Panc1 (cell line): ENCODE results near the gene ZSCAN2. TPM values are rescaled to one million over a fixed set of nuclear protein-coding genes. Genes with fewer than 3 reads are reported as not detected.

ENCODE experiments used
- ATAC-seq: fragments of 200-7000 bp; cut with Tn5 transposase; 2 replicates; pipeline ENCODE4 v1.9.1; 2020; ENCODE audit warnings: mild to moderate bottlenecking, moderate library complexity
- BruUV-seq: library from RNA; stranded (reverse); fragments of 400-500 nt; replicated peaks from 2 replicates; lab custom pipeline; 2021; lab: Mats Ljungman, UMichigan
- CTCF ChIA-PET: fragments of 300-600 bp; sonication (Branson Sonifier 250); formaldehyde crosslinking; loops from one replicate; lab custom pipeline; 2022; ENCODE audit warnings: antibody characterized with exemption; lab: Charles Lee
- POLR2A ChIA-PET: fragments of 300-600 bp; sonication (Branson Sonifier 250); formaldehyde crosslinking; loops from one replicate; lab custom pipeline; 2022; ENCODE audit warnings: antibody characterized with exemption; lab: Charles Lee
- DNase-seq: peaks from one replicate; pipeline ENCODE4 v3.0.0-alpha.2; 2010; ENCODE audit warnings: low read depth, low spot score
- H3K27ac ChIP-seq: 2 replicates; pipeline ENCODE4 v1.5.1; 2011; ENCODE audit warnings: mild to moderate bottlenecking, low read length, inconsistent platforms
- H3K27me3 ChIP-seq: fragments of 200-500 bp; sonication (Bioruptor generic); 2 replicates; pipeline ENCODE4 v1.6.0; 2014; ENCODE audit warnings: low read length, inconsistent platforms; ENCODE audit not compliant: control insufficient read depth, insufficient read depth
- H3K36me3 ChIP-seq: fragments of 200-500 bp; sonication (Bioruptor generic); 2 replicates; pipeline ENCODE4 v1.5.1; 2014; ENCODE audit warnings: inconsistent platforms, mild to moderate bottlenecking, low read length, moderate library complexity; ENCODE audit not compliant: control insufficient read depth, insufficient read depth
- H3K4me1 ChIP-seq: 2 replicates; pipeline ENCODE4 v1.5.1; 2011; ENCODE audit warnings: inconsistent platforms, mild to moderate bottlenecking, low read length, moderate library complexity; ENCODE audit not compliant: control insufficient read depth, insufficient read depth
- H3K4me3 ChIP-seq, 2 experiments: 2 replicates each; pipeline ENCODE4 v1.5.1; 2011 to 2012; ENCODE audit warnings: low read depth in 2 of 2, low read length in 2 of 2, mild to moderate bottlenecking in 2 of 2, inconsistent platforms in 1 of 2, moderate library complexity in 1 of 2
- H3K9me3 ChIP-seq: fragments of 200-500 bp; sonication (Bioruptor generic); 2 replicates; pipeline ENCODE4 v1.5.1; 2014; ENCODE audit warnings: low read depth, mild to moderate bottlenecking, inconsistent platforms, low read length, moderate library complexity; ENCODE audit not compliant: control insufficient read depth, insufficient read depth
- CTCF ChIP-seq: fragments of 450-650 bp; IDR thresholded peaks from 2 replicates; pipeline ENCODE4 v1.5.1; 2017; ENCODE audit warnings: mild to moderate bottlenecking
- POLR2AphosphoS5 ChIP-seq: IDR thresholded peaks from 2 replicates; pipeline ENCODE4 v1.6.1; 2012; ENCODE audit warnings: mild to moderate bottlenecking, low read depth, low read length, moderate library complexity
- TCF7L2 ChIP-seq: IDR thresholded peaks from 2 replicates; pipeline ENCODE4 v1.6.1; 2011; ENCODE audit warnings: mild to moderate bottlenecking, low read depth, low read length, inconsistent platforms
- in situ Hi-C: cut with HindIII; loops from 2 replicates; pipeline ENCODE4 v1.10.0; 2016; ENCODE audit warnings: low sequenced_read_pairs, low pct_unique_long_range_greater_than_20kb
- intact Hi-C: fragments of 100-400 bp; cut with micrococcal nuclease; formaldehyde crosslinking; loops from one replicate; pipeline ENCODE4 v1.10.0; 2022; ENCODE audit not compliant: unreplicated experiment
- total RNA-seq: library from RNA; stranded (reverse); gene quantifications from one replicate; pipeline ENCODE4 v1.2.1, GENCODE V29; 2021; ENCODE audit not compliant: unreplicated experiment

The ZSCAN2 gene
- total RNA-seq, 1 experiment from 2014 or later = 16.8 TPM

- Histone ChIP-seq H3K27ac (no peak overlapping the region), H3K36me3 (peaks cover 23% of the 10 kb centered on the region), H3K4me3 (no peak overlapping the region), H3K27me3 (no peaks in the 10 kb centered on the region), H3K9me3 (no peaks in the 10 kb centered on the region), H3K4me1 (no peaks in the 10 kb centered on the region)
- no TSS peak for BruUV-seq
- TF ChIP-seq POLR2AphosphoS5 (no peak), CTCF (no peak), TCF7L2 (no peak)
- CTCF ChIA-PET = no interaction called here
- in situ Hi-C loops (no loop called here), intact Hi-C loops (no loop called here)
- ATAC-seq = no peak
- DNase-seq = no peak
- POLR2A ChIA-PET = no interaction called here
Observed at GRCh38 chr15:84671211-84671610, 70.4 kb downstream of the ZSCAN2 start.

Other genes with a start within 250 kb of the ZSCAN2 start
- gene WDR73, start 53.3 kb downstream of the ZSCAN2 start, total RNA-seq = 39.0 TPM
- gene NMB, start 57.2 kb downstream of the ZSCAN2 start, total RNA-seq = 9.5 TPM
- gene SEC11A, start 115.1 kb downstream of the ZSCAN2 start, total RNA-seq = 164 TPM
- 34.2 TPM for gene ZNF592, start 147.6 kb downstream of the ZSCAN2 start, total RNA-seq
- gene ALPK3, start 216.3 kb downstream of the ZSCAN2 start, total RNA-seq = 1.0 TPM